Stomach (tissue), 9 donors: Measurements from ENCODE around the gene GZMM. TPM values are rescaled to one million over a fixed set of nuclear protein-coding genes. Genes with fewer than 3 reads are reported as not detected.

Experiments used
- DNase-seq, 2 donors: peaks; one replicate each; pipeline versions ENCODE4 v3.0.0 to v3.0.0-alpha.2; 2013 to 2019
- H3K27ac ChIP-seq, 5 donors: fragments of 200-600 bp in 4 of 5; sonication (generic) in 4 of 5; one replicate each; pipeline ENCODE4 v1.5.1; 2013 to 2019; ENCODE audit warnings: mild to moderate bottlenecking in 1 of 5, moderate library complexity in 1 of 5
- H3K27me3 ChIP-seq, 3 donors: fragments of 200-600 bp; sonication (generic); one replicate each; pipeline ENCODE4 v1.5.1; 2017 to 2019; ENCODE audit warnings: mixed run types in 1 of 3
- H3K36me3 ChIP-seq, 4 donors: fragments of 200-600 bp; sonication (generic); 1 replicate in 3 of 4; 2 replicates in 1 of 4; pipeline ENCODE4 v1.5.1; 2016 to 2019
- H3K4me1 ChIP-seq, 4 donors: fragments of 200-600 bp; sonication (generic); one replicate each; pipeline ENCODE4 v1.5.1; 2016 to 2019
- H3K4me3 ChIP-seq, 4 donors: fragments of 200-600 bp; sonication (generic) in 3 of 4; one replicate each; pipeline ENCODE4 v1.5.1; 2016 to 2019; ENCODE audit warnings: mild to moderate bottlenecking in 1 of 4
- H3K9me3 ChIP-seq, 4 donors: fragments of 200-600 bp; sonication (generic); one replicate each; pipeline ENCODE4 v1.5.1; 2016 to 2019
- CTCF ChIP-seq, 7 experiments: fragments of 450-650 bp in 4 of 7; fragments of 200-600 bp in 3 of 7; sonication (generic) in 3 of 7; IDR thresholded peaks; one replicate each; pipeline ENCODE4 v1.5.1; 2016 to 2019; ENCODE audit warnings: antibody characterized with exemption in 7 of 7, control low read depth in 2 of 7, mild to moderate bottlenecking in 1 of 7
- EP300 ChIP-seq: sonication (generic); formaldehyde crosslinking; IDR thresholded peaks from one replicate; pipeline ENCODE4 v1.6.1; 2017; ENCODE audit warnings: antibody characterized with exemption
- POLR2A ChIP-seq, 4 donors: fragments of 450-650 bp; IDR thresholded peaks; one replicate each; pipeline ENCODE4 v1.6.1; 2016; ENCODE audit warnings: antibody characterized with exemption in 4 of 4, control low read depth in 2 of 4, mild to moderate bottlenecking in 1 of 4, moderate library complexity in 1 of 4
- POLR2AphosphoS5 ChIP-seq, 3 donors: sonication (generic); formaldehyde crosslinking; IDR thresholded peaks; one replicate each; pipeline ENCODE4 v1.6.1; 2016; ENCODE audit warnings: antibody characterized with exemption in 3 of 3
- WGBS, 5 donors: extraction: QIAGEN DNeasy Blood & Tissue Kit in 3 of 5; methylation state at CpG; one replicate each; pipeline versions ENCODE4 v1.1.5 to v1.1.7; 2013 to 2018; 5-methylcytosine and 5-hydroxymethylcytosine counted together
- intact Hi-C: fragments of 100-400 bp; cut with DNase I; formaldehyde crosslinking; loops from one replicate; pipeline ENCODE4 v1.15.1; 2023; ENCODE audit warnings: low total_unique reads
- polyA plus RNA-seq, 3 donors: library from polyadenylated mRNA; stranded (reverse); fragments of 200-250 nt; gene quantifications; one replicate each; pipeline ENCODE4 v1.2.3, GENCODE V29; 2013
- total RNA-seq, 5 donors: library from RNA; depleted of rRNA; stranded (reverse); fragments of >200 nt; gene quantifications; one replicate each; pipeline versions ENCODE4 v1.1.0 to v1.2.3, GENCODE V29; 2014 to 2016
- donor health status: healthy with polysubstance abuse.
- donor health status: Bipolar disorder and iron deficiency.
- donor health status: healthy.

The GZMM gene
- total and polyA plus RNA-seq, 8 donors = 0.37 to 6.6 (median 0.93) TPM; not detected in 3

- 90 to 94% (median 93%) methylated on average over 4 to 12 of the region's 12 CpGs for WGBS, 5 donors
- H3K9me3 ChIP-seq = no peaks in the 10 kb centered on the region
- H3K4me3 ChIP-seq = no peak overlapping the region
- H3K27me3 ChIP-seq = peaks cover 0 to 24% (median 12%) of the 10 kb centered on the region in 3 donors
- H3K27ac ChIP-seq = no peak overlapping the region
- peaks cover 0 to 6% (median 3%) of the 10 kb centered on the region in 4 donors for H3K4me1 ChIP-seq
- intact Hi-C loops = no loop called here
- DNase-seq = no peak
- no peak for TF ChIP-seq POLR2AphosphoS5 (IDR thresholded peaks at IDR 0.05)
- TF ChIP-seq POLR2A (IDR thresholded peaks at IDR 0.05) = no peak
- TF ChIP-seq CTCF (IDR thresholded peaks at IDR 0.05) = no peak
- no peak for TF ChIP-seq EP300
- peaks cover 0 to 12% (median 9%) of the 10 kb centered on the region in 4 donors for H3K36me3 ChIP-seq
These were observed 21.1 kb upstream of the GZMM start for GRCh38 chr19:522726-523125.

GRCh38 chr19:524062-524674 is 19.7 kb upstream of the GZMM start:
- DNase-seq = no peak
- intact Hi-C loops = no loop called here

GRCh38 chr19:525029-525428 is 18.8 kb upstream of the GZMM start:
- no peak overlapping the region for H3K27ac ChIP-seq
- 70 to 75% (median 71%) methylated on average over 10 to 18 of the region's 18 CpGs for WGBS, 5 donors
- H3K27me3 ChIP-seq = peaks cover 0 to 29% (median 12%) of the 10 kb centered on the region in 3 donors
- DNase-seq = no peak
- H3K36me3 ChIP-seq = peaks cover 0 to 3% (median under 1%) of the 10 kb centered on the region in 4 donors
- no peaks in the 10 kb centered on the region for H3K4me1 ChIP-seq
- no peak overlapping the region for H3K4me3 ChIP-seq
- intact Hi-C loops = no loop called here
- no peak for TF ChIP-seq POLR2A (IDR thresholded peaks at IDR 0.05)
- TF ChIP-seq EP300 = no peak
- no peak for TF ChIP-seq POLR2AphosphoS5 (IDR thresholded peaks at IDR 0.05)
- TF ChIP-seq CTCF (IDR thresholded peaks at IDR 0.05) = no peak
- H3K9me3 ChIP-seq = no peaks in the 10 kb centered on the region

More at GRCh38 chr19:524062-524674, 19.7 kb upstream of the GZMM start:
- no peaks in the 10 kb centered on the region for H3K9me3 ChIP-seq
- TF ChIP-seq POLR2AphosphoS5 (IDR thresholded peaks at IDR 0.05) (no peak), POLR2A (IDR thresholded peaks at IDR 0.05) (no peak), EP300 (no peak), CTCF (IDR thresholded peaks at IDR 0.05) (no peak)
- no peak overlapping the region for H3K27ac ChIP-seq
- H3K4me3 ChIP-seq = no peak overlapping the region
- no peaks in the 10 kb centered on the region for H3K4me1 ChIP-seq
- H3K36me3 ChIP-seq = peaks cover 0 to 11% (median 9%) of the 10 kb centered on the region in 4 donors
- H3K27me3 ChIP-seq = peaks cover 0 to 29% (median 12%) of the 10 kb centered on the region in 3 donors
- WGBS, 5 donors = 65 to 76% (median 69%) methylated on average over 24 to 29 of the region's 29 CpGs

- Histone ChIP-seq H3K9me3 (no peaks in the 10 kb centered on the region), H3K27me3 (peaks cover 0 to 29% (median 12%) of the 10 kb centered on the region in 3 donors), H3K27ac (no peak overlapping the region), H3K4me1 (peaks cover 3 to 9% (median 7%) of the 10 kb centered on the region in 4 donors), H3K4me3 (no peak overlapping the region), H3K36me3 (no peaks in the 10 kb centered on the region)
- TF ChIP-seq POLR2AphosphoS5 (IDR thresholded peaks at IDR 0.05) (no peak), CTCF (IDR thresholded peaks at IDR 0.05) (no peak), POLR2A (IDR thresholded peaks at IDR 0.05) (no peak), EP300 (no peak)
- 42 to 52% (median 47%) methylated on average over 13 of the region's 13 CpGs for WGBS, 5 donors
- intact Hi-C loops = no loop called here
- no peak for DNase-seq
These were observed 17.9 kb upstream of the GZMM start for GRCh38 chr19:525857-526419.
